Mammary epithelial cell (primary cell): ENCODE measurements around the gene LPAR5.

ENCODE experiments used
- CTCF ChIP-seq, 2 donors: IDR thresholded peaks in 1 of 2; conservative IDR thresholded peaks in 1 of 2; 2 replicates each; pipeline ENCODE4 v1.5.1; 2011 to 2012; ENCODE audit warnings: inconsistent platforms in 2 of 2, low read length in 2 of 2, mild to moderate bottlenecking in 2 of 2, control low read depth in 1 of 2, low read depth in 1 of 2; ENCODE audit not compliant: insufficient read depth in 1 of 2; ENCODE audit errors: extremely low read depth in 1 of 2
- EZH2 ChIP-seq: IDR thresholded peaks from 2 replicates; pipeline ENCODE4 v1.6.1; 2012; ENCODE audit warnings: low read length, inconsistent platforms, borderline replicate concordance

DNA sequence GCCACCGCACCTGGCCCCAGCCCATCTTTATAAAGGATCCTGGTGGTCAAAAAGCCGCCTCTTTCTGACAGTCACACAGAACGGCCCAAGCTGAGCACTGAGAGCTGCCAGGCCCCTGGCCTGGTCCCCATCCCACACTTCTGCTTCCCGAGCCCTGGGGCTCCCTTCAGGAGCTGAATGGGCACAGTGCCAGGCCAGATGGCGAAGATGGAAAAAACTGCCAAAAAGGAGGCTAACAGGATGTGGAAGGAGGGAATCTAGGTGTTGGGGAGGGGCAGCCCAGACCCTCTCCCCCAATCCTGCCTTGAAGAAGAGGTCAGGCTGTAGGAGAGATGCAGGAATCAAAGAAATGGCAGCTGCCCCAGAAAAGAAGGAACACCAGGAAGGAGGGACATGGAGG is 5.0 kb downstream of the LPAR5 start:
- no peak for TF ChIP-seq CTCF (conservative IDR thresholded peaks at IDR 0.05 in 1 of 2, IDR thresholded peaks at IDR 0.05 in 1 of 2; ENCODE audit: extremely low read depth in 1 of 2, insufficient read depth in 1 of 2, low read depth in 1 of 2, low read length in 2 of 2)
- TF ChIP-seq EZH2 = no peak
